IMR-90 (cell line): ENCODE data around the gene TRPM8. TPM values are rescaled to one million over a fixed set of nuclear protein-coding genes. Genes with fewer than 3 reads are reported as not detected.

Source experiments
- ATAC-seq: fragments of 200-7000 bp; cut with Tn5 transposase; 2 replicates; pipeline ENCODE4 v1.9.1; 2020; ENCODE audit warnings: low read depth, mild to moderate bottlenecking, moderate library complexity
- BruUV-seq: library from RNA; stranded (reverse); fragments of 400-500 nt; replicated peaks from 2 replicates; lab custom pipeline; 2021; lab: Mats Ljungman, UMichigan
- CTCF ChIA-PET: fragments of 300-600 bp; formaldehyde crosslinking; extraction: SDS; loops from one replicate; lab custom pipeline; 2021; ENCODE audit warnings: antibody characterized with exemption; lab: Yijun Ruan, JAX
- POLR2A ChIA-PET: fragments of 300-600 bp; sonication (Branson Sonifier 250); formaldehyde crosslinking; loops from one replicate; lab custom pipeline; 2022; ENCODE audit warnings: antibody characterized with exemption; ENCODE audit not compliant: unreplicated experiment; lab: Charles Lee
- DNase-seq: peaks from one replicate; pipeline ENCODE4 v3.0.0; 2013
- H2AFZ ChIP-seq: replicated peaks from 2 replicates; pipeline ENCODE3; 2013; ENCODE audit warnings: low read length, mild to moderate bottlenecking; ENCODE audit not compliant: poor library complexity
- H2AK5ac ChIP-seq: 2 replicates; pipeline ENCODE4 v1.6.1; 2013; ENCODE audit warnings: low read depth, low read length, inconsistent platforms
- H2AK9ac ChIP-seq: replicated peaks from 2 replicates; pipeline ENCODE3; 2013; ENCODE audit warnings: mild to moderate bottlenecking, low read depth, low read length, moderate library complexity; ENCODE audit not compliant: poor library complexity
- H2BK120ac ChIP-seq: 2 replicates; pipeline ENCODE4 v1.6.1; 2013; ENCODE audit warnings: low read depth, low read length, inconsistent platforms
- H2BK15ac ChIP-seq: 3 replicates; pipeline ENCODE4 v1.6.1; 2013; ENCODE audit warnings: low read depth, low read length, inconsistent platforms
- H2BK20ac ChIP-seq: 2 replicates; pipeline ENCODE4 v1.6.1; 2013; ENCODE audit warnings: low read depth, mild to moderate bottlenecking, inconsistent platforms, low read length, moderate library complexity
- H2BK5ac ChIP-seq: 2 replicates; pipeline ENCODE4 v1.6.1; 2013; ENCODE audit warnings: mild to moderate bottlenecking, low read depth, low read length, inconsistent platforms; ENCODE audit not compliant: poor library complexity, severe bottlenecking
- H3K14ac ChIP-seq: replicated peaks from 2 replicates; pipeline ENCODE4 v1.6.1; 2013; ENCODE audit warnings: low read depth, low read length, inconsistent platforms
- H3K18ac ChIP-seq: 2 replicates; pipeline ENCODE4 v1.6.1; 2013; ENCODE audit warnings: low read depth, low read length, control low read depth
- H3K23ac ChIP-seq: 2 replicates; pipeline ENCODE4 v1.6.1; 2013; ENCODE audit warnings: low read depth, low read length, inconsistent platforms
- H3K27ac ChIP-seq: 2 replicates; pipeline ENCODE4 v1.5.1; 2013; ENCODE audit warnings: mild to moderate bottlenecking, control low read depth, low read length; ENCODE audit not compliant: insufficient read depth
- H3K27me3 ChIP-seq: 2 replicates; pipeline ENCODE4 v1.6.1; 2013; ENCODE audit warnings: low read length; ENCODE audit not compliant: control insufficient read depth, insufficient read depth
- H3K36me3 ChIP-seq: 2 replicates; pipeline ENCODE4 v1.6.1; 2013; ENCODE audit warnings: low read length, mixed read lengths; ENCODE audit not compliant: control insufficient read depth, insufficient read depth
- H3K4ac ChIP-seq: 2 replicates; pipeline ENCODE4 v1.6.1; 2013; ENCODE audit warnings: low read depth, low read length, inconsistent platforms
- H3K4me1 ChIP-seq: 2 replicates; pipeline ENCODE4 v1.6.1; 2013; ENCODE audit warnings: low read length, mixed read lengths; ENCODE audit not compliant: control insufficient read depth, insufficient read depth
- H3K4me2 ChIP-seq: 2 replicates; pipeline ENCODE4 v1.6.1; 2013; ENCODE audit warnings: low read depth, mild to moderate bottlenecking, control low read depth, low read length, moderate library complexity
- H3K4me3 ChIP-seq: 2 replicates; pipeline ENCODE4 v1.5.1; 2013; ENCODE audit warnings: low read depth, mild to moderate bottlenecking, control low read depth, low read length, moderate library complexity; ENCODE audit not compliant: insufficient read depth
- H3K56ac ChIP-seq: 2 replicates; pipeline ENCODE4 v1.6.1; 2013; ENCODE audit warnings: low read length, inconsistent platforms; ENCODE audit not compliant: insufficient read depth; ENCODE audit errors: extremely low read depth
- H3K79me1 ChIP-seq, 2 experiments: 2 replicates each; pipeline ENCODE4 v1.6.1; 2013; ENCODE audit warnings: low read length in 2 of 2, inconsistent platforms in 1 of 2, low read depth in 1 of 2
- H3K9ac ChIP-seq: 2 replicates; pipeline ENCODE4 v1.6.1; 2013; ENCODE audit warnings: low read depth, low read length, control low read depth
- H3K9me1 ChIP-seq: 2 replicates; pipeline ENCODE4 v1.6.1; 2013; ENCODE audit warnings: low read length, inconsistent platforms; ENCODE audit not compliant: insufficient read depth
- H3K9me3 ChIP-seq: 2 replicates; pipeline ENCODE4 v1.6.1; 2013; ENCODE audit warnings: low read length; ENCODE audit not compliant: control insufficient read depth, insufficient read depth
- H4K20me1 ChIP-seq: 2 replicates; pipeline ENCODE4 v1.6.1; 2013; ENCODE audit warnings: low read length, inconsistent platforms; ENCODE audit not compliant: insufficient read depth
- H4K5ac ChIP-seq: 2 replicates; pipeline ENCODE4 v1.6.1; 2013; ENCODE audit warnings: mild to moderate bottlenecking, low read depth, low read length, control low read depth
- H4K8ac ChIP-seq, 2 experiments: 2 replicates each; pipeline ENCODE4 v1.6.1; 2013; ENCODE audit warnings: low read depth in 2 of 2, low read length in 2 of 2, control low read depth in 1 of 2, inconsistent platforms in 1 of 2
- H4K91ac ChIP-seq: 2 replicates; pipeline ENCODE4 v1.6.1; 2013; ENCODE audit warnings: low read depth, low read length, inconsistent platforms; ENCODE audit not compliant: insufficient read depth
- CHD1 ChIP-seq: IDR thresholded peaks from 2 replicates; pipeline ENCODE4 v1.6.1; 2012; ENCODE audit warnings: low read depth, low read length, improper control_type of control experiment
- FOS ChIP-seq: fragments of 150-350 bp; IDR thresholded peaks from 2 replicates; pipeline ENCODE4 v1.6.1; 2016; ENCODE audit warnings: low read depth, low read length
- POLR2A ChIP-seq: IDR thresholded peaks from 2 replicates; pipeline ENCODE4 v1.6.1; 2012; ENCODE audit warnings: mild to moderate bottlenecking, low read depth, low read length
- RFX5 ChIP-seq: IDR thresholded peaks from 2 replicates; pipeline ENCODE4 v1.8.0; 2012; ENCODE audit warnings: low read depth, mild to moderate bottlenecking, low read length, moderate library complexity
- WGBS, 2 experiments: methylation state at CpG; one replicate each; pipeline versions ENCODE4 v1.1.5 to v1.1.7; 2013; ENCODE audit warnings: missing lambda C conversion rate in 2 of 2; ENCODE audit not compliant: insufficient read length in 1 of 2; ENCODE audit errors: extremely low coverage in 2 of 2; 5-methylcytosine and 5-hydroxymethylcytosine counted together
- dilution Hi-C: fragments of 300-500 bp; cut with HindIII; formaldehyde crosslinking; loops from one replicate; pipeline ENCODE4 v1.14.3; 2018; ENCODE audit warnings: low sequenced_read_pairs; ENCODE audit not compliant: unreplicated experiment
- in situ Hi-C: fragments of 300-500 bp; cut with MboI; formaldehyde crosslinking; loops from 3 replicates; pipeline ENCODE4 v1.14.3; 2019; ENCODE audit warnings: low sequenced_read_pairs, inconsistent platforms, mixed read lengths
- intact Hi-C: fragments of 100-400 bp; cut with micrococcal nuclease; formaldehyde crosslinking; loops from 2 replicates; pipeline ENCODE4 v1.10.0; 2022
- polyA plus RNA-seq, 3 experiments: library from polyadenylated mRNA; depleted of rRNA; stranded (reverse); fragments of >200 nt; gene quantifications; 2 replicates each; pipeline ENCODE4 v1.2.3, GENCODE V29; 2012; ENCODE audit warnings: low replicate concordance in 1 of 3
- total RNA-seq: library from RNA; depleted of rRNA; stranded (reverse); fragments of >200 nt; gene quantifications from 2 replicates; pipeline ENCODE4 v1.2.3, GENCODE V29; 2012

The TRPM8 gene
- total and polyA plus RNA-seq, 2 of the 4 experiments (the other 2 are of a cell fraction), result not detected

DNA sequence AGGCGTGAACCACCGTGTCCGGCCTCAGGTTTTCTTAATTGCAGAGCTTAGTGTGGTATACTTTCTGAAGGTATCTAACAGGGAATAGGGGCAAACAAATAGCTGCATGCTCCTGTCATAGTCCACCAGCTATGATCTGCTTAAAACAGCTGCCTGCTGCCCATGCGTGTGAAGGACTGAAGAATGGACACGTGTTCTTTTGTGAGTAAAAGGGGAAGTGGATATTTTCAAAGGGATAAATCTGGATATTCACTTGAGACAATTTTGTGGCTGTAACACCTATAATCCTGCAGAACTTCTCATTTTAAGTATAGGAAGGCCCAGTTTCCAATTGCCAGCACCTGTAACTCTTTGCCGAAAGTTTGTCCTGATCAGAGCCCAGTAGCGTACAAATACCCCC is 44.7 kb downstream of the TRPM8 start:
- dilution Hi-C loops (no loop called here), in situ Hi-C loops (no loop called here), intact Hi-C loops (no loop called here)
- H3K18ac ChIP-seq, result no peak overlapping the region
- ATAC-seq (no peak), DNase-seq (no peak)
- no peak overlapping the region for H3K4me3 ChIP-seq
- H2AK9ac ChIP-seq, result no peak overlapping the region
- ChIA-PET POLR2A (no interaction called here), CTCF (no interaction called here)
- H3K27ac ChIP-seq, result no peak overlapping the region
- no peak overlapping the region for H2BK5ac ChIP-seq
- no peak overlapping the region for H2BK15ac ChIP-seq
- TF ChIP-seq RFX5 (no peak), CHD1 (no peak), FOS (no peak), POLR2A (no peak)
- WGBS, 2 experiments, result 93% methylated on average over 3 of the region's 7 CpGs; no CpG with 5 or more reads in 1 of the 2 experiments
- no peak overlapping the region for H3K9ac ChIP-seq
- H4K5ac ChIP-seq, result no peak overlapping the region
- H3K27me3 ChIP-seq, result peaks cover 8% of the 10 kb centered on the region
- H2BK120ac ChIP-seq, result no peak overlapping the region
- no peak overlapping the region for H3K4ac ChIP-seq
- no peaks in the 10 kb centered on the region for H3K36me3 ChIP-seq
- no peaks in the 10 kb centered on the region for H3K79me1 ChIP-seq
- peaks cover 2% of the 10 kb centered on the region; the same call in 1 of the 2 replicates for H3K9me3 ChIP-seq
- no peaks in the 10 kb centered on the region for H3K4me1 ChIP-seq
- no peaks in the 10 kb centered on the region for H4K20me1 ChIP-seq
- no peak overlapping the region for H3K56ac ChIP-seq
- H3K9me1 ChIP-seq, result no peaks in the 10 kb centered on the region; the same call in 1 of the 2 replicates
- no peak overlapping the region for H2AK5ac ChIP-seq
- no peak overlapping the region for H4K91ac ChIP-seq
- H2BK20ac ChIP-seq, result no peak overlapping the region
- H3K23ac ChIP-seq, result no peak overlapping the region
- H2AFZ ChIP-seq, result no peak overlapping the region
- no peak overlapping the region for H3K4me2 ChIP-seq
- no peak overlapping the region for H4K8ac ChIP-seq
- H3K14ac ChIP-seq, result no peak overlapping the region
- no TSS peak for BruUV-seq
